ENCODE data around the gene PIPOX.

PIPOX gene

DNA sequence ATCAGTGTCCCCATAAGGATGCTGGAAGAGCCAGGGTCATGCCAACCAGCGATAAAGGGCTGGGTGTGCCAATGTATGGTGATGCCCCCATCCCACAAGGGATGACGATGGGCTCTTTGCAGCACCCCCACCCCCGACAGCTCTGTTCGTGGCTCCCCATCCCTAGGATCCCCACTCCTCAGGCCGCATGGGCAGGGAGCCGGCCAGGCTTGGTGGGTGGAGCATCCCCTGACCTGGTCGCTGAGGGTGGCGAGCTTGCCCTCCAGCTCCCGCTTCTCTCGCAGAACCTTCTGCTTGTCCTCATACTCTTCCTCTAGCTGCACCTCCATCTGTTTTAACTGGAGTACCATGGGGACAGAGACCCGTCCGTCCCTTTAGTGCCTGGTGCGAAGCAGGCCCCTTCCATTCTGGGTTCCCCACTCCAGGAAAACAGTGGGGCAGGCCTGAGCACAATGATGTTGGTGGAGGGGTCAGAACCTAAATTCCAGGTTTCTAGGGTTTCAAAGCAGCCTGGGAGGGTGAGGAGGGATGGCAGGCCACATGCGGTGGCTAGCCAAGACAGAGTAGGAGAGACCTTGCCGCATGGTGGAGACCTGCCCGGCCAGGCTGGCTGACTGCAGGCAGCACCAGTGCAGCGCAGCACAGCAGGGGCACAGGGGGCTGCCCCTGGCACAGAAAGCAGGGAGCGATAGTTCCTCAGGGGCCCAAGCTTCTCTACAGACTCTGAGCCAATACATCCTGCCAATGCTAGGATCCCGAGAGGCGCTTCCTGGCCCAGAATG is 50.3 kb downstream of the PIPOX start:
- peaks cover 44% of the 10 kb centered on the region for H3K36me3 ChIP-seq (ENCODE audit: control insufficient read depth, low read depth, low read length)
- no peaks in the 10 kb centered on the region for H3K4me1 ChIP-seq (ENCODE audit: control insufficient read depth, low read depth, low read length)
- H3K9ac ChIP-seq (ENCODE audit: low read length) = no peak overlapping the region
- H3K27ac ChIP-seq (ENCODE audit: low read length) = no peak overlapping the region
- no peak overlapping the region for H3K4me3 ChIP-seq (ENCODE audit: low read length)
- no peaks in the 10 kb centered on the region for H3K9me3 ChIP-seq (ENCODE audit: control insufficient read depth, low read depth, low read length)
- no peaks in the 10 kb centered on the region for H3K27me3 ChIP-seq (ENCODE audit: control insufficient read depth, insufficient read depth, low read length)

DNA sequence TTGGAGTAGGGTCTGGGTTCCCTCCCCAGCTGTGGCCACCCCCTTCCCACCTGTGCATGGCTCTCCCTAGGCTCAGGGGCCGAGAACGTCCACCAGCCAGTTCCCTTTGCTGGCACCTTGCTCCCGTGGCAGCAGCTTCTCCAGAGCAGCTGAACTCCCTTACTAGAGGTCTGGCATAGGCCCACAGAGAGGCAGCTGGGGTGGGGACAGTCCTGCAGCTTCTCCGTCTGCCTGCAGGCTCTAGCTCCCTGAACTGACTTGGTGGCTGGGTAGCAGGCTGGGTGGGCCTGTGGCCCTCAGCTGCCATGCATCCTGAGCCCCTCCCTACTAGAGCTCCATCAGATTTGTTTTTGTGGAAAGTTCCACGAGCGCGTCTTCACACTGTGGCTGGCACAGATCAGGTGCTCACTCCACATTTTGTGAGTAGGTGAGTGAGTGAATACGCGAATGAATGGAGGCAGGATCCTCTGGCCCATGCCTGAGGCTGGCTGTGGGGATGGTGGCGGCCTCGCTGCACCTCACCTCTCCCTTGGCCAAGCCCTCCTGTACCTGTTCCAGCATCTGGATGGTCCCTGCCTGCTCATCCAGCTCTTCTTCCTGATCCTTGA is 51.3 kb downstream of the PIPOX start:
- Histone ChIP-seq H3K9ac (ENCODE audit: low read length) (no peak overlapping the region), H3K4me1 (ENCODE audit: control insufficient read depth, low read depth, low read length) (no peaks in the 10 kb centered on the region), H3K27ac (ENCODE audit: low read length) (no peak overlapping the region), H3K36me3 (ENCODE audit: control insufficient read depth, low read depth, low read length) (peaks cover 48% of the 10 kb centered on the region), H3K27me3 (ENCODE audit: control insufficient read depth, insufficient read depth, low read length) (no peaks in the 10 kb centered on the region), H3K4me3 (ENCODE audit: low read length) (no peak overlapping the region), H3K9me3 (ENCODE audit: control insufficient read depth, low read depth, low read length) (no peaks in the 10 kb centered on the region)

DNA sequence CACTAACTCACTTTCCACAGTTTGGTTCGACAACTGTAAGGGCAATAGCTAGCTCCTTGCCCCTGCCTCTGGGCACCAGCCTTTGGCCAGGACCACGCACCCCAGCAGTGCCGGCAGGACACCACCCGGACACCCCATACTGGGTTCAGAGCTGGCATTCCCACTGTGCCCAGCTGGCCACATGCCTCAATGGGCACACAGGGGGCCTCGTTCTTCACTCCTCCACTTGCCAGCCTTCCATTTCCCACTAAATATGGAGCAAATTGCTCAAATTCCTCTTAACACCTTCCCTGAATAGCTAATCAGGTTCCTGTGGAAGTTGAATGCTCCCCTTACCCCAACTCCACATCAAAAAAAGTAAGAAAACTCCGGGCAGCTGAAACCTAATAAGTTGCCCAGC is 52.5 kb downstream of the PIPOX start:
- no peaks in the 10 kb centered on the region for H3K4me1 ChIP-seq (ENCODE audit: control insufficient read depth, low read depth, low read length)
- peaks cover 48% of the 10 kb centered on the region for H3K36me3 ChIP-seq (ENCODE audit: control insufficient read depth, low read depth, low read length)

DNA sequence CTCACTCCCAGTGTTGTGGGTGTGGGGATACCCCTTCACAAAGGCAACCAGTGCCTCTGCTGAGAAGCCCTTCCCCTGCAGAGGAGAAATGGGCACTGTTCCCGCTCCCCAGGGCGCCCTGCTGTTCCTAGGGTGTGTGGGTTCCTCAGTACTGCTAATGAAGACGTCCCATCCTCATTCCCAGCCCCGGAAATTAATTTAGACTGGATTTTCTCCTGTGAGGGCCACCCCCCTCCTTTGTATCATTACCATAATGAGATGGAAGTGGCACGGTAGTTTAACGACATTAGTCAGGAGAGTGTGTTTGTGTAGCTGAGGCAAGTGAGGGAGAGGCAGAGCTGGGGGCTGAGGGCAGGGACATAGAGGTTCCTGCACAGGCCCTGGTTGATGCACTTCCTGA is 53.2 kb downstream of the PIPOX start:
- no peak overlapping the region for H3K9ac ChIP-seq (ENCODE audit: low read length)
- H3K4me3 ChIP-seq (ENCODE audit: low read length) = no peak overlapping the region
- H3K27ac ChIP-seq (ENCODE audit: low read length) = no peak overlapping the region
- H3K36me3 ChIP-seq (ENCODE audit: control insufficient read depth, low read depth, low read length) = peaks cover 48% of the 10 kb centered on the region
- no peaks in the 10 kb centered on the region for H3K4me1 ChIP-seq (ENCODE audit: control insufficient read depth, low read depth, low read length)
- H3K27me3 ChIP-seq (ENCODE audit: control insufficient read depth, insufficient read depth, low read length) = no peaks in the 10 kb centered on the region
- H3K9me3 ChIP-seq (ENCODE audit: control insufficient read depth, low read depth, low read length) = no peaks in the 10 kb centered on the region

More for the DNA sequence above, 52.5 kb downstream of the PIPOX start:
- Histone ChIP-seq H3K27ac (ENCODE audit: low read length) (no peak overlapping the region), H3K9ac (ENCODE audit: low read length) (no peak overlapping the region), H3K4me3 (ENCODE audit: low read length) (no peak overlapping the region), H3K9me3 (ENCODE audit: control insufficient read depth, low read depth, low read length) (no peaks in the 10 kb centered on the region), H3K27me3 (ENCODE audit: control insufficient read depth, insufficient read depth, low read length) (no peaks in the 10 kb centered on the region)

DNA sequence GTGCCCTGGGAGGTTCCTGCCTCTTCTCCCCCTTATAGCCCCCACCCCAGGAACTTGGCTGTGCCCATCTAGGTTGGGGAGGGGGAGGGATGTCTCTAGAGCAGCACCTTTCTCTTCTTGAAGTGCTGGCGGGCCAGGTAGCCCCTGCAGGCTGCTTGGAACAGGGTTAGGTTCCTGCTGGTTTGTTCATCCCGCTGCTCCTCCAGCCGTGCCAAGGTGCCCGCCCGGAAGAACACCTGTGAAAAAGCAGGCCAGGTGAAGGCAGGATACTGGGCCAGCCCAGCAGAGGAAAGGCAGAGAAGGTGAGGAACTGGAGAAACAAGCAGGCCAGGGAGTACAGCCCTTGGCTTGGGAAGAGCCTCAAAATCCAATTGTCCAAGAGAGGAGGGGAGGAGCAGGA is 56.6 kb downstream of the PIPOX start:
- H3K27ac ChIP-seq (ENCODE audit: low read length) = no peak overlapping the region
- H3K4me1 ChIP-seq (ENCODE audit: control insufficient read depth, low read depth, low read length) = no peaks in the 10 kb centered on the region
- H3K9me3 ChIP-seq (ENCODE audit: control insufficient read depth, low read depth, low read length) = no peaks in the 10 kb centered on the region
- H3K36me3 ChIP-seq (ENCODE audit: control insufficient read depth, low read depth, low read length) = peaks cover 29% of the 10 kb centered on the region
- H3K9ac ChIP-seq (ENCODE audit: low read length) = no peak overlapping the region
- H3K4me3 ChIP-seq (ENCODE audit: low read length) = no peak overlapping the region
- H3K27me3 ChIP-seq (ENCODE audit: control insufficient read depth, insufficient read depth, low read length) = no peaks in the 10 kb centered on the region

DNA sequence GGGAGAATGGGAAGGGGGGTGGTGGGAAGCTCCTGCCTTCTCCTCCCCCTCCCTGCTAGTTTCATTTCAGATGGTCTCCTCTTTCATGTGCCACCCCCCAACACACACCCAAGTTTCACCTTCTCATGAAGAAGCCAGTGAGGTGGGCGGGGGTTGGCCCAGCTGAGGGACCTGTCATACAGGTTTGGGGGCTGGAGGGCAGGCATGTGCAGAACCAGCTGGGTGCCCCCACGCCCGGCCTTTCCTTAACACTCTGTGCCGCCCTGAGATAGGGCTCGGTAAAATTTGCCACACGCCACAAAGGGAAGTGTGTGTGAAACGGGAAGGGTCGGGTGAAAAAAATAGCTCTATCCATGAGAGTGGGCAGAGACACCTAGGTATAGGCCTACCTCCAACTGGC is 57.4 kb downstream of the PIPOX start:
- H3K9ac ChIP-seq (ENCODE audit: low read length) = no peak overlapping the region
- peaks cover 23% of the 10 kb centered on the region for H3K36me3 ChIP-seq (ENCODE audit: control insufficient read depth, low read depth, low read length)
- no peaks in the 10 kb centered on the region for H3K9me3 ChIP-seq (ENCODE audit: control insufficient read depth, low read depth, low read length)
- H3K27me3 ChIP-seq (ENCODE audit: control insufficient read depth, insufficient read depth, low read length) = no peaks in the 10 kb centered on the region
- no peak overlapping the region for H3K27ac ChIP-seq (ENCODE audit: low read length)
- H3K4me1 ChIP-seq (ENCODE audit: control insufficient read depth, low read depth, low read length) = no peaks in the 10 kb centered on the region
- no peak overlapping the region for H3K4me3 ChIP-seq (ENCODE audit: low read length)

DNA sequence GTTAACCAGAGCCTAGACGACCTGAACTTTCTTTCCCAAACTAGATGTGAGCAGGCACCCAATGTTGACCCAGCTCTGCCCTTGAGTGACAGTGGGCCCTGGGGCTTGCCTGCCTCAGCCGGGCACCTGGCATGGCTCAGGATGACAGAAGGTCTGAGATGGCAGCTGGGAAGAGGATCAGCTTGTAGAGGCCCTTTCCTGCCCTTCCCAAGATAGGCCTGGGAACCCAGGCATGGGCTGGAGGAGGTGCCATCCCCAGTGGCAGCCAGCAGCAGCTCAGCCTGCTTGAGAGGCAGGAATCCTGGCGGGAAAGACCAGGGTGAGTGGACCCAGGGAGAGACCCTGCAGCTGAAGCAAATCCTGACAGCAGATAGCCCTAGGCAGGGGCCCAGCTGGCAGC is 59.1 kb downstream of the PIPOX start:
- H3K4me1 ChIP-seq (ENCODE audit: control insufficient read depth, low read depth, low read length) = no peaks in the 10 kb centered on the region

DNA sequence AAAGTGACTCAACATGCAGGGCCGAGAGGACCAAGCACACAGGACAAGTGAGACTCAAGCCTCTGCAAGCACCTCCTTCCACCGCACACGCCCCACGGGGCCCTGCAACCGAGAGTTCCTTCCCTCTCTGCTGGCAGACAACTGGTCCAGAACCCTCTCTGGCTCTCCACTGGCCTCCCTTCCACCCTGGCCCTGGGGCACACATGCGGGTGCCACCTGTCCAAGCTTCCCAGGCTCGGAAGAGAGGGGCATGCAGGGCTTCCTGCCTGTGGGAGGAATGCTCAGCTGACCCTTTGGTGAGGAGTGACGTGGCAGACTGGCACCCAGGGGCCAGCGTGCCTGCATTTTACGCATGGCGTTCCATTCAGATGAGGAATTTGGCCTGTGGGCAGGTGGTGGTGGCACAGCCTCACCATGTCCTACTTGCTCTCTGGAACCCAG is 59.8 kb downstream of the PIPOX start:
- Histone ChIP-seq H3K27ac (ENCODE audit: low read length) (no peak overlapping the region), H3K9me3 (ENCODE audit: control insufficient read depth, low read depth, low read length) (no peaks in the 10 kb centered on the region), H3K27me3 (ENCODE audit: control insufficient read depth, insufficient read depth, low read length) (no peaks in the 10 kb centered on the region), H3K36me3 (ENCODE audit: control insufficient read depth, low read depth, low read length) (peaks cover 17% of the 10 kb centered on the region), H3K9ac (ENCODE audit: low read length) (no peak overlapping the region), H3K4me1 (ENCODE audit: control insufficient read depth, low read depth, low read length) (no peaks in the 10 kb centered on the region), H3K4me3 (ENCODE audit: low read length) (no peak overlapping the region)

More for the DNA sequence above, 59.1 kb downstream of the PIPOX start:
- peaks cover 19% of the 10 kb centered on the region for H3K36me3 ChIP-seq (ENCODE audit: control insufficient read depth, low read depth, low read length)
- no peak overlapping the region for H3K4me3 ChIP-seq (ENCODE audit: low read length)
- no peaks in the 10 kb centered on the region for H3K9me3 ChIP-seq (ENCODE audit: control insufficient read depth, low read depth, low read length)
- no peak overlapping the region for H3K9ac ChIP-seq (ENCODE audit: low read length)
- H3K27me3 ChIP-seq (ENCODE audit: control insufficient read depth, insufficient read depth, low read length) = no peaks in the 10 kb centered on the region
- H3K27ac ChIP-seq (ENCODE audit: low read length) = no peak overlapping the region

DNA sequence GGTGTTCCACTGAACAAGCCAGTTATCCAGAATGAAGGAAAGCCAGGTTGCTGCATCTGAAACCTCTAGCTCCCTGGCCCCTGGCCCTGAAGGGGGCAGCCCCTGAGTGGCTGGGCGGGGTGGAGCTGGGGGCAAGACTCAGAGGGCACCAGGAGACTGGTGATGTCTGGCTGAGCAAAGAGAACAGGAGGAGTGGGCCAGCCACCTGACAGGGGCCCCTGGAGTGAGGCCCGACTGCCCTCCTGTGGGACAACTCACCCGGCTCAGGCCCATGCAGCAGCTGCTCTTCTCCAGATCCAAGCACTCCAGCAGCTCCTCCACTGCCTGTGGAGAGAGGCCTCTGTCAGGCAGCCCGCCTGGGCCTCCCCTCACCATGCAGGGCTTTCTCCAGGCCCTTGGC is 60.4 kb downstream of the PIPOX start:
- Histone ChIP-seq H3K4me3 (ENCODE audit: low read length) (no peak overlapping the region), H3K9me3 (ENCODE audit: control insufficient read depth, low read depth, low read length) (no peaks in the 10 kb centered on the region), H3K4me1 (ENCODE audit: control insufficient read depth, low read depth, low read length) (no peaks in the 10 kb centered on the region), H3K27me3 (ENCODE audit: control insufficient read depth, insufficient read depth, low read length) (no peaks in the 10 kb centered on the region), H3K9ac (ENCODE audit: low read length) (no peak overlapping the region), H3K36me3 (ENCODE audit: control insufficient read depth, low read depth, low read length) (peaks cover 12% of the 10 kb centered on the region), H3K27ac (ENCODE audit: low read length) (no peak overlapping the region)

Data from iPS-18a (cell line).